GM12873 (cell line): ENCODE results near the gene SMIM17.

Experiments
- TF ChIP-seq, protein P1 (sequence below): IDR thresholded peaks from 2 replicates; pipeline ENCODE4 v1.5.1; 2012; ENCODE audit warnings: low read depth, mild to moderate bottlenecking, moderate library complexity, low read length, control low read depth; ENCODE audit not compliant: insufficient read depth; ENCODE audit errors: missing control alignments

SMIM17 gene

DNA sequence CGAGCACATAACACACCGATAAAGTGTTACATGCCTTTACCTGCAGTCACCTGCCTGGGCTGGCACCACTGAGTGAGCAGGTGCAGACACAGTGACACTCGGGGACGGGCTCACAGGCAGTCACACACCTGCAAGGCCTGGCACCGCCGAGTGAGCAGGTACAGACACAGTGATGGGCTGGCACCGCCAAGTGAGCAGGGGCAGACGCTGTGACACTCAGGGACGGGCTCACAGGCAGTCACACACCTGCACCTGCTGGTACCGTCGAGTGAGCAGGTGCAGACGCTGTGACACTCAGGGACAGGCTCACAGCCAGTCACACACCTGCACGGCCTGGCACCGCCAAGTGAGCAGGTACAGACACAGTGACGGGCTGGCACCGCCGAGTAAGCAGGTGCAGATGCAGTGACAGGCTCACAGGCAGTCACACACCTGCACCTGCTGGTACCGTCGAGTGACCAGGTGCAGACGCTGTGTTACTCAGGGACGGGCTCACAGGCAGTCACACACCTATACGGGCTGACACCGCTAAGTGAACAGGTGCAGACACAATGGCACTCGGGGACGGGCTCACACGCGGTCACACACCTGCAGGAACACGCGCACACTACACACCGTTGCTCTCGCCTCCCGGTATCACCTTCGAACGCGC lies 28.1 kb downstream of the SMIM17 start:
- TF ChIP-seq, protein P1, sequence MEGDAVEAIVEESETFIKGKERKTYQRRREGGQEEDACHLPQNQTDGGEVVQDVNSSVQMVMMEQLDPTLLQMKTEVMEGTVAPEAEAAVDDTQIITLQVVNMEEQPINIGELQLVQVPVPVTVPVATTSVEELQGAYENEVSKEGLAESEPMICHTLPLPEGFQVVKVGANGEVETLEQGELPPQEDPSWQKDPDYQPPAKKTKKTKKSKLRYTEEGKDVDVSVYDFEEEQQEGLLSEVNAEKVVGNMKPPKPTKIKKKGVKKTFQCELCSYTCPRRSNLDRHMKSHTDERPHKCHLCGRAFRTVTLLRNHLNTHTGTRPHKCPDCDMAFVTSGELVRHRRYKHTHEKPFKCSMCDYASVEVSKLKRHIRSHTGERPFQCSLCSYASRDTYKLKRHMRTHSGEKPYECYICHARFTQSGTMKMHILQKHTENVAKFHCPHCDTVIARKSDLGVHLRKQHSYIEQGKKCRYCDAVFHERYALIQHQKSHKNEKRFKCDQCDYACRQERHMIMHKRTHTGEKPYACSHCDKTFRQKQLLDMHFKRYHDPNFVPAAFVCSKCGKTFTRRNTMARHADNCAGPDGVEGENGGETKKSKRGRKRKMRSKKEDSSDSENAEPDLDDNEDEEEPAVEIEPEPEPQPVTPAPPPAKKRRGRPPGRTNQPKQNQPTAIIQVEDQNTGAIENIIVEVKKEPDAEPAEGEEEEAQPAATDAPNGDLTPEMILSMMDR, result no peak

DNA sequence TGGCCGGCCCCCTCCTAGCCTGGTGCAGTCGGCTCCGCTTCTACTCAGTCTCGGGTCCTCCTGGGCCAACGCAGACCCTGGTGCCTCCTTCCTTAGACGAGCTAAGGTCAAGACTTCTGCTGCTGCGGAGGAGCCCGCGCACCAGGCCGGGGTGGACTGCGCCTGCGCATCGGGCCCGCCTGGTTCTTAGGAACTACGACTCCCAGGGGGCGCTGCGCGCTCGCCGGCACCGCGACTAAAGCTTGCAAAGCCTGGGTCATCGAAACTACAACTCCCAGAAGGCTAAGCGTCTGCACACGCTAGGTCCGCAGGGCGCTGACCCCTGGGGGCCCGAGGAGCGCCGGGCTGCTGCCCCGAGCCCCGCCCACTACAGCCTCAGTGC lies 28.6 kb downstream of the SMIM17 start, which contains the start of gene ZNF835:
Gene ZNF835, minus strand, starts transcription at position 145 of the 382 bp plus-strand sequence. CDS start 6,559 bp downstream, outside the sequence.
- TF ChIP-seq, protein P1, result no peak

DNA sequence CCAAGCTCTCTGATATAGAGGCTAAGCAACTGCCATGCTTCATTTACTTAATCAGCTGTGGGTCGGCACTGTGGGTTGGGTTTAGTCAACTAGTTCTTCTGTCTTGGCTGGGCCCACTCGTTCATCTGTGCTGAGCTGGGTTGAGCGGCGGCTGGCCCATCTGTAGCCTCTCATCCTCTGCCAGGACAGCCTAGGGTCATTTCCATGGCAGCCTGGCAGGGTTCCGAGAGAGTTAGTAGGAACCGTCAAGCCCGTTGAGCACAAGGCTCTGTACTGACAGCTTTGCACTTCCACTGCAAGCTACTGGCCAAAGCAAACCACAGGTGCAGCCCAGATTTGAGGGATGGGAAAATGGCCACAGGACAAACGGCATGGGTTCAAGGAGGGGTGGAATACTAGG lies 35.2 kb downstream of the SMIM17 start:
- TF ChIP-seq, protein P1, result no peak

DNA sequence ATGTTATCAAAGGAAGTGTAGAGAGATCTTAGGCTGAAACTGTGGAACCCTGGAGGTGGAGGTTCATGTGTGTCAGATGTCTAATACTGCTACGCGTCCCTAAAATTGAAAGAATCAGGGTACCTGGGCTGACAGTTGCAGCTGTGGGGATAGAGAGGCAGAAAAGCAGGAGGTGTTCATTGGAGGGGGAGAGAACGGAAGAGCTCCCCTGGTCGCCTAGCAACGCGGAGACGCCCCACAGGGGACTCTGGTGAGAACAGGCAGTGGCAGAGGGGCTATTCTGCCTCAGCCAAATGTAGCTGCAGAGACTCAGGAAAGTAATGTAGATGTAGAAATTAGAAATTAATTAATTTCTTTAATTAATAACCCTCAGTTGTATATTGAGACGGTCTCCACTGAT lies 38.7 kb downstream of the SMIM17 start:
- TF ChIP-seq, protein P1, result no peak

DNA sequence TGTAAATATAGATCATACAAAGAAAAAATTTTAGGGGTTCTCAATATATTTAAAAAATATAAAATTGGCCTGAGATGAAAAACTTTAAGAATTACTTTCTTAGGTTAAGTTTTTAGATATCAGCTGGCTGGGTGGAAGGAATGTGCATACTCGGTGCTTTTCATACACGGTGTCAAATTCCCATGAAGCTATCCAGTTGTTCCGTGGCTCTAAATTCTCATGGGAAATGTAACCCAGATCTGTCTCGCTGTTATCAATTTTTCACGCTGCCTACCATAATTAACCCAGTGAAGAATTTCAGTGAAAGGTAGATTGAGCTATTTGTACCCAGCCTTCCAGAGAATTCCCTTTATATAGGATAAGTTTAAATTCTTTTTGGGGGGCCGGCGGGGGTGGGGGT lies 40.2 kb downstream of the SMIM17 start:
- TF ChIP-seq, protein P1, result no peak

DNA sequence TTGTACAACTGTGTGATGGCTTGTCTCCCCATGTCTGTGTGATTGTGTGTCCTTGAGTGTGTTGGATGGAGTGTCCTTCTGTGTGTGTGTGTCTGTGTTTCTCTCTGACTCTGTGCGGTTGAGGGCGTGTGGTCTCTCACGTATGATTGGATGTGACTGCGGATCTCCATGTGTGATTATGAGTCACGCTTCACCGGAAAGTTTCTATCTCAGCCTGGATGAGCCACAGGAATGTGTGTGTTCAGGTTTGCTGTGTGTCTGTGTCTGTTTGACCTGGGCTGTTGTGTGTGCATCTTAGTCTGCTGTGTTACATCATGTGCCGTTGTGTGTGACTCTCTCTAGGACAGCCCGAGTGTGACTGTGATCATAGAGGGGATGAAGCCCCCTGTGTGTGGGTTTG lies 44.1 kb downstream of the SMIM17 start:
- TF ChIP-seq, protein P1, result no peak

DNA sequence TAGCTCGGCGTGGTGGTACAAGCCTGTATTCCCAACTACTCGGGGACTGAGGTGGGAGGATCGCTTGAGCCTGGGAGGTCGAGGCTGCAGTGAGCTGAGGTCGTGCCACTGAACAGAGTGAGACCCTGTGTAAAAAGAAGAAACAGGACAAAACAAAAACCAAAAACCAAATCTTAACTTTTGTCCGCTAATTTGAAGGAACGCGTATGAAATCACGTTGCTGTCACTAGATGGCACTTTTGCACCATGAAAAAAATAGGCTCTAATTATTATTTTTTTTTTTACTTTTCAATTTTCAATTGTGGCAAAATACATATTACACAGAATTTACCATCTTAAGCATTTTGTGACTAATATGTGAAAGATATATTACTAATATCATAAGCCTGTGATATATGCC lies 46.2 kb downstream of the SMIM17 start:
- TF ChIP-seq, protein P1, result no peak
